GM12878 (cell line): Measurements from ENCODE around the gene SYNPR. TPM values are rescaled to one million over a fixed set of nuclear protein-coding genes. Genes with fewer than 3 reads are reported as not detected.
A peak's percentile ranks its signal among the peaks of the same experiment; 100 is the strongest.

ENCODE experiments used
- ATAC-seq: fragments of 200-7000 bp; cut with Tn5 transposase; 3 replicates; pipeline ENCODE4 v1.9.1; 2020; ENCODE audit warnings: mild to moderate bottlenecking, moderate library complexity
- BruUV-seq: library from RNA; stranded (reverse); fragments of 400-500 nt; replicated peaks from 2 replicates; lab custom pipeline; 2021; lab: Mats Ljungman, UMichigan
- CTCF ChIA-PET: fragments of 300-600 bp; sonication (Branson Sonifier 250); formaldehyde crosslinking; extraction: SDS; loops from one replicate; lab custom pipeline; 2021; ENCODE audit warnings: inconsistent platforms; lab: Yijun Ruan, JAX
- POLR2A ChIA-PET: fragments of 350-600 bp; formaldehyde crosslinking; extraction: SDS; loops from one replicate; lab custom pipeline; 2021; ENCODE audit warnings: inconsistent platforms; lab: Charles Lee
- RAD21 ChIA-PET: fragments of 300-600 bp; sonication (Branson Sonifier 250); formaldehyde crosslinking; loops from one replicate; lab custom pipeline; 2023; ENCODE audit warnings: antibody characterized with exemption; ENCODE audit not compliant: unreplicated experiment; lab: Charles Lee
- SMC1A ChIA-PET: fragments of 300-600 bp; sonication (Branson Sonifier 250); formaldehyde crosslinking; loops from one replicate; lab custom pipeline; 2023; ENCODE audit not compliant: unreplicated experiment, uncharacterized antibody; lab: Charles Lee
- DNase-seq: peaks from one replicate; pipeline ENCODE4 v3.0.0-alpha.2; 2011; ENCODE audit warnings: low read depth, low spot score
- FAIRE-seq: peaks from 3 replicates; lab custom pipeline; 2011; peaks lifted over from hg19 to GRCh38; lab: Jason Lieb, UNC
- H2AFZ ChIP-seq: 2 replicates; pipeline ENCODE4 v1.6.0; 2011; ENCODE audit warnings: low read depth, low read length, control low read depth; ENCODE audit not compliant: control insufficient read depth
- H3K27ac ChIP-seq: 2 replicates; pipeline ENCODE4 v1.5.1; 2011; ENCODE audit warnings: control low read depth; ENCODE audit not compliant: control insufficient read depth, insufficient read depth
- H3K27me3 ChIP-seq, 2 experiments: replicated peaks in 1 of 2; 2 replicates each; pipeline versions ENCODE4 v1.6.0 to v1.6.1; 2011; ENCODE audit warnings: low read length in 1 of 2; ENCODE audit not compliant: control insufficient read depth in 2 of 2, insufficient read depth in 2 of 2
- H3K36me3 ChIP-seq, 2 experiments: 2 replicates each; pipeline ENCODE4 v1.5.1; 2011; ENCODE audit warnings: low read length in 1 of 2; ENCODE audit not compliant: control insufficient read depth in 2 of 2, insufficient read depth in 2 of 2
- H3K4me1 ChIP-seq: 2 replicates; pipeline ENCODE4 v1.6.1; 2011; ENCODE audit warnings: mild to moderate bottlenecking, low read length, moderate library complexity, mixed read lengths; ENCODE audit not compliant: control insufficient read depth, insufficient read depth
- H3K4me2 ChIP-seq: 2 replicates; pipeline ENCODE4 v1.6.0; 2011; ENCODE audit warnings: control low read depth; ENCODE audit not compliant: control insufficient read depth, insufficient read depth
- H3K4me3 ChIP-seq: fragments of 200-600 bp; sonication (generic); 2 replicates; pipeline ENCODE4 v1.5.1; 2016
- H3K79me2 ChIP-seq: 2 replicates; pipeline ENCODE4 v1.6.0; 2011; ENCODE audit warnings: low read length; ENCODE audit not compliant: control insufficient read depth, insufficient read depth
- H3K9ac ChIP-seq: 2 replicates; pipeline ENCODE4 v1.8.0; 2011; ENCODE audit warnings: low read length, control low read depth, mixed read lengths; ENCODE audit not compliant: control insufficient read depth, insufficient read depth
- H3K9me3 ChIP-seq: replicated peaks from 3 replicates; pipeline ENCODE4 v1.5.1; 2011; ENCODE audit warnings: mild to moderate bottlenecking, low read length; ENCODE audit not compliant: control insufficient read depth, insufficient read depth
- H4K20me1 ChIP-seq: 2 replicates; pipeline ENCODE4 v1.6.0; 2011; ENCODE audit not compliant: control insufficient read depth, insufficient read depth
- CBFB ChIP-seq: IDR thresholded peaks from 2 replicates; pipeline ENCODE4 v1.6.1; 2016; ENCODE audit warnings: antibody characterized with exemption, low read depth
- ETV6 ChIP-seq, 2 experiments: fragments of 450-650 bp in 1 of 2; IDR thresholded peaks in 1 of 2; conservative IDR thresholded peaks in 1 of 2; 2 replicates each; pipeline ENCODE4 v1.6.1; 2014; ENCODE audit warnings: antibody characterized with exemption in 1 of 2, borderline replicate concordance in 1 of 2, low read depth in 1 of 2, mild to moderate bottlenecking in 1 of 2, moderate library complexity in 1 of 2
- GABPA ChIP-seq: IDR thresholded peaks from 2 replicates; pipeline ENCODE4 v1.6.1; 2014; ENCODE audit warnings: antibody characterized with exemption, low read depth, mild to moderate bottlenecking, inconsistent platforms
- HCFC1 ChIP-seq: fragments of 150-350 bp; IDR thresholded peaks from 2 replicates; pipeline ENCODE4 v1.6.1; 2014; ENCODE audit warnings: low read length
- KAT2A ChIP-seq: conservative IDR thresholded peaks from 2 replicates; pipeline ENCODE4 v1.6.1; 2011; ENCODE audit warnings: low read depth, low read length; ENCODE audit not compliant: control insufficient read depth
- MEF2A ChIP-seq: IDR thresholded peaks from 2 replicates; pipeline ENCODE4 v1.6.1; 2011; ENCODE audit warnings: low read depth, mild to moderate bottlenecking, low read length, moderate library complexity; ENCODE audit not compliant: insufficient read depth
- RAD21 ChIP-seq: IDR thresholded peaks from 2 replicates; pipeline ENCODE4 v1.6.1; 2011; ENCODE audit warnings: mild to moderate bottlenecking, low read depth, low read length, moderate library complexity; ENCODE audit not compliant: insufficient read depth
- RAD51 ChIP-seq: fragments of 450-650 bp; IDR thresholded peaks from 2 replicates; pipeline ENCODE4 v1.6.1; 2016; ENCODE audit warnings: moderate library complexity, mild to moderate bottlenecking, inconsistent platforms
- SMC3 ChIP-seq: IDR thresholded peaks from 2 replicates; pipeline ENCODE4 v1.6.1; 2011; ENCODE audit warnings: low read length, improper control_type of control experiment, borderline replicate concordance
- YY1 ChIP-seq: IDR thresholded peaks from 2 replicates; pipeline ENCODE4 v1.6.1; 2011; ENCODE audit warnings: low read depth, mild to moderate bottlenecking, low read length
- ZNF274 ChIP-seq: IDR thresholded peaks from one replicate; pipeline ENCODE4 v1.8.0; 2011; ENCODE audit not compliant: insufficient read length, insufficient read depth
- WGBS: methylation state at CpG from one replicate; pipeline ENCODE4 v1.1.6; 2016; ENCODE audit warnings: low lambda C conversion rate; ENCODE audit not compliant: insufficient replicate concordance, insufficient coverage; ENCODE audit errors: missing lambda C conversion rate; 5-methylcytosine and 5-hydroxymethylcytosine counted together
- in situ Hi-C: fragments of 300-500 bp; cut with MboI; formaldehyde crosslinking; loops from 9 replicates; pipeline ENCODE4 v1.14.3; 2018; ENCODE audit warnings: mixed read lengths
- intact Hi-C: fragments of 100-400 bp; cut with micrococcal nuclease; formaldehyde crosslinking; loops from one replicate; pipeline ENCODE4 v1.14.2; 2022; ENCODE audit not compliant: unreplicated experiment
- polyA plus RNA-seq, 11 experiments: library from polyadenylated mRNA; depleted of rRNA in 4 of 11; unstranded in 6 of 11; stranded (reverse) in 5 of 11; fragments of >200 nt; fragmentation: Nextera tagmentation in 4 of 11; fragmentation: Illumina TruSeq in 1 of 11; extraction: Ambion mirVana in 4 of 11; extraction: Trizol in 1 of 11; gene quantifications; 1 replicate in 1 of 11; 2 replicates in 10 of 11; pipeline versions ENCODE4 v1.2.1 to v1.2.3, GENCODE V29; 2011 to 2016; ENCODE audit warnings: inconsistent platforms in 2 of 11, missing spikeins in 2 of 11, low read depth in 1 of 11
- total RNA-seq, 4 experiments: library from RNA; depleted of rRNA in 3 of 4; stranded (reverse); fragments of >200 nt in 3 of 4; fragmentation: Illumina TruSeq in 1 of 4; extraction: Trizol in 1 of 4; gene quantifications; 2 replicates each; pipeline versions ENCODE4 v1.2.1 to v1.2.3, GENCODE V29; 2013 to 2021
- TF ChIP-seq, protein P1 (sequence below): fragments of 450-650 bp; formaldehyde crosslinking; IDR thresholded peaks from 2 replicates; pipeline ENCODE4 v1.4.0; 2022; ENCODE audit warnings: mild to moderate bottlenecking, moderate library complexity
- TF ChIP-seq, protein P2 (sequence below), 3 experiments: IDR thresholded peaks in 2 of 3; conservative IDR thresholded peaks in 1 of 3; 2 replicates each; pipeline ENCODE4 v1.5.1; 2011; ENCODE audit warnings: low read depth in 3 of 3, low read length in 3 of 3, mild to moderate bottlenecking in 3 of 3, control low read depth in 2 of 3, moderate library complexity in 2 of 3, inconsistent platforms in 1 of 3, mixed read lengths in 1 of 3; ENCODE audit not compliant: control insufficient read depth in 2 of 3, insufficient read depth in 1 of 3; ENCODE audit errors: extremely low read depth in 1 of 3
- TF ChIP-seq, protein P3 (sequence below): fragments of 450-650 bp; IDR thresholded peaks from 2 replicates; pipeline ENCODE4 v1.6.1; 2017; ENCODE audit warnings: mild to moderate bottlenecking, low read depth, inconsistent platforms; ENCODE audit not compliant: poor library complexity, severe bottlenecking

The SYNPR gene
- total and polyA plus RNA-seq, 10 of the 15 experiments (the other 5 are each of a cell fraction or from before 2014, with no cell fraction given): not detected

DNA sequence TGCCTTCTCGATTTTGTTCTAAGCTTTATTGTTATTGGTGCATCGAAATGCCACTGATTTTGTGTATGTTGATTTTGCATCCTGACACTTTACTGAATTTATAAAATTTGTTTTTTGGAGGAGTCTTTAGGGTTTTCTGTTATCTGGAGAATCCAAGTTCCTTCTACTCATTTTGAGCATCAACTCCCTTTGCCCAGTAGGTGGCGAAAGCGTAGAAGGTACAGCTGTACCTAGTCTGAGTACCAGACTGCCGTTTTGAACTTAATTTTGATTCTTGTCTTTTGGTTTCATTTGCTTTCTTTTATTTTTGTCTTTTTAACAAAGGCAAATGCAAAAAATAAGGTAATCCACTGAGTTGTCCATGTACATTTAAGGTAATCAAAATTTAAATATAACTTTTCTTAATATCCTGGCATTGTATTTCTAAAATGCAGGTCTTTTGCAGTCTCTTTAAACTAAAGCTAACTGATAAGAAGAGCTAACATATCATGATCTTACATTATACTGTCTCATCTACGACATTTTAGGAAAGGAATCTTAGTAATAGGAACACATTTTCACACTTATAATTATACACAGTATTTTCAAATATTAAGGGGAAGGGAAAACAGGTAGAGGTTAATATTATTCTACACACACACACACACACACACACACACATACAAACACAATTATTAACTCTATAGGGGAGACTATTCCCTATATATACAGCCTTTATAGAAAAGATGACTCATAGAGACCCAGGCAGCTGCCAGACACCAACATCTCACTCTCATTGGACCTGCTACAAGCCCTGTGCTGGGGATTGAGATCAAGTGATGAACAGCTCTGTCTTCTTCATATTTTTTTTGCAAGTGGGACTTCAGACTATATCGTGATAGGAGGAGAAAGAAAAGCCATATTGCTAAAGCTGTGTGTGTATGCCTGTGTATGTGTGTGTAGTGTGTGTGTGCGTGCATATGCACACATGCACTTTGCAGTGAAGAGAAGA, 71.8 kb downstream of the SYNPR start:
- no peak for TF ChIP-seq ZNF274
- TF ChIP-seq YY1: 0 out of 2 replicates have a peak, but pooled peaks have one; percentile 19
- no peak for TF ChIP-seq RAD51
- TF ChIP-seq CBFB: no peak
- TF ChIP-seq, protein P1, sequence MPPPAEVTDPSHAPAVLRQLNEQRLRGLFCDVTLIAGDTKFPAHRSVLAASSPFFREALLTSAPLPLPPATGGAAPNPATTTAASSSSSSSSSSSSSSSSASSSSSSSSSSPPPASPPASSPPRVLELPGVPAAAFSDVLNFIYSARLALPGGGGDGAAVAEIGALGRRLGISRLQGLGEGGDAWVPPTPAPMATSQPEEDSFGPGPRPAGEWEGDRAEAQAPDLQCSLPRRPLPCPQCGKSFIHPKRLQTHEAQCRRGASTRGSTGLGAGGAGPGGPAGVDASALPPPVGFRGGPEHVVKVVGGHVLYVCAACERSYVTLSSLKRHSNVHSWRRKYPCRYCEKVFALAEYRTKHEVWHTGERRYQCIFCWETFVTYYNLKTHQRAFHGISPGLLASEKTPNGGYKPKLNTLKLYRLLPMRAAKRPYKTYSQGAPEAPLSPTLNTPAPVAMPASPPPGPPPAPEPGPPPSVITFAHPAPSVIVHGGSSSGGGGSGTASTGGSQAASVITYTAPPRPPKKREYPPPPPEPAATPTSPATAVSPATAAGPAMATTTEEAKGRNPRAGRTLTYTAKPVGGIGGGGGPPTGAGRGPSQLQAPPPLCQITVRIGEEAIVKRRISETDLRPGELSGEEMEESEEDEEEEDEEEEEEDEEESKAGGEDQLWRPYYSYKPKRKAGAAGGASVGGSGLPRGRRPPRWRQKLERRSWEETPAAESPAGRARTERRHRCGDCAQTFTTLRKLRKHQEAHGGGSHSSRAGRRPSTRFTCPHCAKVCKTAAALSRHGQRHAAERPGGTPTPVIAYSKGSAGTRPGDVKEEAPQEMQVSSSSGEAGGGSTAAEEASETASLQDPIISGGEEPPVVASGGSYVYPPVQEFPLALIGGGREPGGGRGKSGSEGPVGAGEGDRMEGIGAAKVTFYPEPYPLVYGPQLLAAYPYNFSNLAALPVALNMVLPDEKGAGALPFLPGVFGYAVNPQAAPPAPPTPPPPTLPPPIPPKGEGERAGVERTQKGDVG (CRISPR knock-in tag): no peak
- peak; percentile 73 for TF ChIP-seq RAD21
- TF ChIP-seq, protein P2, sequence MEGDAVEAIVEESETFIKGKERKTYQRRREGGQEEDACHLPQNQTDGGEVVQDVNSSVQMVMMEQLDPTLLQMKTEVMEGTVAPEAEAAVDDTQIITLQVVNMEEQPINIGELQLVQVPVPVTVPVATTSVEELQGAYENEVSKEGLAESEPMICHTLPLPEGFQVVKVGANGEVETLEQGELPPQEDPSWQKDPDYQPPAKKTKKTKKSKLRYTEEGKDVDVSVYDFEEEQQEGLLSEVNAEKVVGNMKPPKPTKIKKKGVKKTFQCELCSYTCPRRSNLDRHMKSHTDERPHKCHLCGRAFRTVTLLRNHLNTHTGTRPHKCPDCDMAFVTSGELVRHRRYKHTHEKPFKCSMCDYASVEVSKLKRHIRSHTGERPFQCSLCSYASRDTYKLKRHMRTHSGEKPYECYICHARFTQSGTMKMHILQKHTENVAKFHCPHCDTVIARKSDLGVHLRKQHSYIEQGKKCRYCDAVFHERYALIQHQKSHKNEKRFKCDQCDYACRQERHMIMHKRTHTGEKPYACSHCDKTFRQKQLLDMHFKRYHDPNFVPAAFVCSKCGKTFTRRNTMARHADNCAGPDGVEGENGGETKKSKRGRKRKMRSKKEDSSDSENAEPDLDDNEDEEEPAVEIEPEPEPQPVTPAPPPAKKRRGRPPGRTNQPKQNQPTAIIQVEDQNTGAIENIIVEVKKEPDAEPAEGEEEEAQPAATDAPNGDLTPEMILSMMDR (IDR thresholded peaks at IDR 0.05 in 2 of 3, conservative IDR thresholded peaks at IDR 0.05 in 1 of 3; ENCODE audit: control insufficient read depth in 2 of 3, extremely low read depth in 1 of 3, insufficient read depth in 1 of 3, low read depth in 3 of 3, low read length in 3 of 3): peak; percentile 62 to 69 (median 69)
- no peak for TF ChIP-seq ETV6 (conservative IDR thresholded peaks at IDR 0.05 in 1 of 2, IDR thresholded peaks at IDR 0.05 in 1 of 2; ENCODE audit: borderline replicate concordance in 1 of 2, low read depth in 1 of 2)
- no peak for TF ChIP-seq HCFC1
- TF ChIP-seq MEF2A: no peak
- no peak for TF ChIP-seq KAT2A
- TF ChIP-seq GABPA: no peak
- TF ChIP-seq SMC3: peak; percentile 68
- TF ChIP-seq, protein P3, sequence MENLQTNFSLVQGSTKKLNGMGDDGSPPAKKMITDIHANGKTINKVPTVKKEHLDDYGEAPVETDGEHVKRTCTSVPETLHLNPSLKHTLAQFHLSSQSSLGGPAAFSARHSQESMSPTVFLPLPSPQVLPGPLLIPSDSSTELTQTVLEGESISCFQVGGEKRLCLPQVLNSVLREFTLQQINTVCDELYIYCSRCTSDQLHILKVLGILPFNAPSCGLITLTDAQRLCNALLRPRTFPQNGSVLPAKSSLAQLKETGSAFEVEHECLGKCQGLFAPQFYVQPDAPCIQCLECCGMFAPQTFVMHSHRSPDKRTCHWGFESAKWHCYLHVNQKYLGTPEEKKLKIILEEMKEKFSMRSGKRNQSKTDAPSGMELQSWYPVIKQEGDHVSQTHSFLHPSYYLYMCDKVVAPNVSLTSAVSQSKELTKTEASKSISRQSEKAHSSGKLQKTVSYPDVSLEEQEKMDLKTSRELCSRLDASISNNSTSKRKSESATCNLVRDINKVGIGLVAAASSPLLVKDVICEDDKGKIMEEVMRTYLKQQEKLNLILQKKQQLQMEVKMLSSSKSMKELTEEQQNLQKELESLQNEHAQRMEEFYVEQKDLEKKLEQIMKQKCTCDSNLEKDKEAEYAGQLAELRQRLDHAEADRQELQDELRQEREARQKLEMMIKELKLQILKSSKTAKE: no peak
- SMC1A ChIA-PET: interaction anchor here (0.7 to 4.8 kb wide), 12 partner anchors 9 to 1134 kb away, joined by 3 to 53 read pairs (median 4); partner anchors contain the start of genes C3orf49 and PSMD6
- no TSS peak for BruUV-seq
- RAD21 ChIA-PET: interaction anchor here (0.7 to 3.7 kb wide), 4 partner anchors 452 to 644 kb away, joined by 3 to 41 read pairs (median 4); partner anchors contain the start of gene C3orf49
- Histone ChIP-seq H3K79me2 (no peaks in the 10 kb centered on the region), H3K4me3 (no peak overlapping the region), H3K9me3 (no peaks in the 10 kb centered on the region), H3K27ac (no peak overlapping the region), H3K9ac (no peak overlapping the region), H3K4me2 (no peak overlapping the region), H3K4me1 (no peaks in the 10 kb centered on the region), H3K27me3 (no peaks in the 10 kb centered on the region), H2AFZ (no peak overlapping the region), H3K36me3 (no peaks in the 10 kb centered on the region), H4K20me1 (no peaks in the 10 kb centered on the region)
- CTCF ChIA-PET: interaction anchor here (0.7 to 5.0 kb wide), 32 partner anchors 9 to 711 kb away, joined by 3 to 144 read pairs (median 3); partner anchors contain the start of gene C3orf49
- ATAC-seq (peak; percentile 87), DNase-seq (no peak), FAIRE-seq (peak; percentile 65)
- in situ Hi-C loops (loop anchor here (5.0 kb wide), 2 partner anchors 467 to 642 kb away; partner anchors contain the start of gene C3orf49), intact Hi-C loops (loop anchor here (2.0 to 5.0 kb wide), 2 partner anchors 643 to 1132 kb away; no protein-coding TSS in a partner anchor)
- POLR2A ChIA-PET: interaction anchor here (0.6 kb wide), 1 partner anchor 410 kb away, joined by 4 read pairs; no protein-coding TSS in a partner anchor
- 5% methylated on average over 8 of the region's 8 CpGs for WGBS
